Heart left ventricle (tissue), 16 donors: ENCODE measurements around the gene HMSD. TPM values are rescaled to one million over a fixed set of nuclear protein-coding genes. Genes with fewer than 3 reads are reported as not detected.

Experiments
- ATAC-seq, 4 donors: fragments of 200-7000 bp; cut with Tn5 transposase; one replicate each; pipeline ENCODE4 v1.9.1; 2020 to 2022; ENCODE audit warnings: moderate library complexity in 4 of 4, mild to moderate bottlenecking in 3 of 4, moderate number of reproducible peaks in 1 of 4
- DNase-seq, 5 donors: peaks; one replicate each; pipeline ENCODE4 v3.0.0-alpha.2; 2020
- H3K27ac ChIP-seq, 12 donors: fragments of 200-600 bp; sonication (generic) in 4 of 12; one replicate each; pipeline versions ENCODE4 v1.5.0 to v1.8.0; 2016 to 2022; ENCODE audit warnings: mild to moderate bottlenecking in 2 of 12
- H3K27me3 ChIP-seq, 9 donors: fragments of 200-600 bp; sonication (generic) in 2 of 9; one replicate each; pipeline versions ENCODE4 v1.5.1 to v1.8.0; 2016 to 2022; ENCODE audit warnings: mild to moderate bottlenecking in 3 of 9
- H3K36me3 ChIP-seq, 9 donors: fragments of 200-600 bp; sonication (generic) in 2 of 9; one replicate each; pipeline versions ENCODE4 v1.5.0 to v1.8.0; 2018 to 2022; ENCODE audit warnings: mild to moderate bottlenecking in 2 of 9
- H3K4me1 ChIP-seq, 12 donors: fragments of 200-600 bp; sonication (generic) in 4 of 12; one replicate each; pipeline versions ENCODE4 v1.5.0 to v1.8.0; 2016 to 2022; ENCODE audit warnings: mild to moderate bottlenecking in 3 of 12
- H3K4me3 ChIP-seq, 12 donors: fragments of 200-600 bp; sonication (generic) in 4 of 12; one replicate each; pipeline versions ENCODE4 v1.5.0 to v1.8.0; 2017 to 2022; ENCODE audit warnings: mild to moderate bottlenecking in 9 of 12, moderate library complexity in 4 of 12
- H3K9me3 ChIP-seq, 12 donors: fragments of 200-600 bp; sonication (generic) in 4 of 12; one replicate each; pipeline versions ENCODE4 v1.5.0 to v1.8.0; 2016 to 2022; ENCODE audit warnings: mild to moderate bottlenecking in 1 of 12
- CTCF ChIP-seq, 12 donors: fragments of 200-600 bp; sonication (generic) in 4 of 12; IDR thresholded peaks; one replicate each; pipeline versions ENCODE4 v1.5.0 to v1.8.0; 2018 to 2022; ENCODE audit warnings: antibody characterized with exemption in 12 of 12, mild to moderate bottlenecking in 5 of 12
- POLR2A ChIP-seq, 2 donors: fragments of 450-650 bp; IDR thresholded peaks; one replicate each; pipeline ENCODE4 v1.6.1; 2017; ENCODE audit warnings: antibody characterized with exemption in 2 of 2, mild to moderate bottlenecking in 2 of 2, moderate library complexity in 2 of 2
- WGBS, 4 donors: extraction: QIAGEN DNeasy Blood & Tissue Kit in 2 of 4; methylation state at CpG; one replicate each; pipeline versions ENCODE4 v1.1.5 to v1.1.7; 2013 to 2018; 5-methylcytosine and 5-hydroxymethylcytosine counted together
- intact Hi-C, 10 donors: fragments of 100-400 bp; cut with DNase I; formaldehyde crosslinking; loops; one replicate each; pipeline versions ENCODE4 v1.11.1 to v1.14.2; 2022
- polyA plus RNA-seq, 2 donors: library from polyadenylated mRNA; stranded (reverse); fragments of 200-250 nt; gene quantifications; one replicate each; pipeline ENCODE4 v1.2.3, GENCODE V29; 2013
- total RNA-seq, 9 donors: library from RNA; depleted of rRNA in 2 of 9; stranded (reverse); fragments of >200 nt in 2 of 9; fragmentation: NEBNext Ultra II Directional in 3 of 9; extraction: Animal tissue kit (Norgen Biotek cat#: 25700) in 3 of 9; gene quantifications; one replicate each; pipeline versions ENCODE4 v1.1.0 to v1.2.4, GENCODE V29; 2016 to 2023
- donor health status: ischemic (EF 13 %, LVEDD 7.1; RV severe dilation, severe dysfunction).
- donor health status: healthy with polysubstance abuse.
- donor health status: DM: no; HTN: yes; CAD: no.
- donor health status: DM: no; HTN: no; CAD: no.
- donor health status: ischemic (EF 25% LVEDD 6.9; RV normal size, moderate dysfunction).
- donor health status: ischemic (EF 25% LVEDD 5.7; RV mildly dilated, moderate dysfunction).
- donor health status: healthy.
- donor health status: DM: yes; HTN: yes; CAD: no.
- donor health status: ischemic (EF 35%, LVEDD 5.7; RV mildly dilated, moderate dysfunction).
- donor health status: nonischemic (EF 11% LVEDD 7.7; RV severe dilation, severe dysfunction).
- donor health status: DM: yes; HTN: yes; CAD: no.
- donor health status: PGD.
- donor health status: ischemic (EF 29% LVEDD 5.4; RV normal size, mild dysfunction).
- donor health status: nonischemic (EF 23%, LVEDD 6.1; RV moderate dilation, normal function).

Gene HMSD
- total and polyA plus RNA-seq, 11 donors, result 0.33 to 1.3 (median 0.43) TPM; not detected in 8

DNA sequence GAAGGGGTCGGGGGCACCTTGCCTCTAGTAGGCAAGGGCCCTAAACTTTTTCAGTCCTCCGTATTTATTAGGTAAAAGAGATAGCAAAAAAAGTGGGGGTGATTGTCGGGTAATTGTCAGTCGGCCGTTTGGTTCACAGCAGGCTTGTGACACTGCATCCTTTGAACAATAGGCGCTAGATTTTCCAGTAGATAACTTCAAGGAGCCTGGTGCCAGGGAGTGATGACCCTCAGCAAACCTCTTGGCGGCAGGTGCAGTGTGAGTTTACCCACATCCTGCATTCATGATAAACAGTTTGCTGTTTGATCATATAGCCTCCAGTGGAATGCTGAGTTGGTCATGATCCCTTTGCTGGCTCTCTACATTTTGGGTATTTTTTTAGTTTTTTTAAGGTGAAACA, 43.6 kb downstream of the HMSD start:
- intact Hi-C loops, result loop anchor here in 3 of 10 donors (5.0 to 10.0 kb wide), 2 partner anchors 475 to 478 kb away; no protein-coding TSS in a partner anchor
- peaks cover 0 to 13% (median 0%) of the 10 kb centered on the region in 9 donors for H3K36me3 ChIP-seq
- ATAC-seq, result no peak
- no peak for DNase-seq
- H3K27me3 ChIP-seq, result no peaks in the 10 kb centered on the region
- peaks cover 0 to 14% (median 0%) of the 10 kb centered on the region in 12 donors for H3K9me3 ChIP-seq
- no peaks in the 10 kb centered on the region for H3K4me1 ChIP-seq
- 82 to 86% (median 85%) methylated on average over 7 of the region's 7 CpGs for WGBS, 4 donors
- no peak overlapping the region for H3K4me3 ChIP-seq
- TF ChIP-seq CTCF (IDR thresholded peaks at IDR 0.05), result no peak
- no peak for TF ChIP-seq POLR2A (IDR thresholded peaks at IDR 0.05)
- H3K27ac ChIP-seq, result no peak overlapping the region

DNA sequence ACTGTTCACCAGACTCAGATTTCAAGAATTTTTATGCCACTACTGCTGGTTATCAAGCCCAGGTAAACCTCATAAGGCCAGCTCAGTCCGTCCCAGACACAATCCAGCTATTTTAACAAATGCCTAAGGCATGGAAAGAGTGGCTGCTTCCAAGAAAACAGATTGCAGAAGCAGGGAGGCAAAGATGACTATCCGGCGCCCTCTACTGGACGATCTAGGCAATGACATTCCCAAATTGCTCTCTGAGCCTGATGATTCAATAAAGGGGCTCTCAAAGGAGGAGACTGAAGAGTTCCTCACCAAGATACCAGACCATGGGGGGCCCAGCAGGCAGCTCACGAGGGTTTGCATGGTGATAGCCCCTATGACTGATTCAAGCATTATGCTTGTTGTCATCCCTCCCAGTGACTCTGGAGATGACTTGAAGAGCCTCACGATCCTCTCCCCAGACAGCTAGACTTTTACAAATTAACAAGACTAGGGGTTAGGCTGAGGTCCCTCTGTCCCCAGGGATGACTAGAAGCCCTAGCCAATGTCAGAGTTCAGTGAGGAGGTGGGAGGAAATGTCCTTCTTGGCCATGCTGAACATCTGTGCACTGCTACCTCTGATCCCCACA, 45.8 kb downstream of the HMSD start:
- TF ChIP-seq CTCF (IDR thresholded peaks at IDR 0.05) (peak; percentile 77 to 91 (median 82)), POLR2A (IDR thresholded peaks at IDR 0.05) (no peak)
- intact Hi-C loops, result loop anchor here in 4 of 10 donors (5.0 to 10.0 kb wide), 3 partner anchors 33 to 480 kb away; no protein-coding TSS in a partner anchor
- peak in 1 of 5 donors; percentile 44 for DNase-seq
- peaks cover 0 to 14% (median 0%) of the 10 kb centered on the region in 12 donors for H3K9me3 ChIP-seq
- no peak overlapping the region for H3K27ac ChIP-seq
- H3K36me3 ChIP-seq, result no peaks in the 10 kb centered on the region
- no peaks in the 10 kb centered on the region for H3K27me3 ChIP-seq
- peak in 2 of 4 donors; percentile 50 to 52 for ATAC-seq
- no peak overlapping the region for H3K4me3 ChIP-seq
- WGBS, 4 donors, result 17 to 22% (median 20%) methylated on average over 6 of the region's 6 CpGs
- H3K4me1 ChIP-seq, result no peaks in the 10 kb centered on the region

- H3K27me3 ChIP-seq, result peaks cover 0 to 7% (median 0%) of the 10 kb centered on the region in 9 donors
- no peak overlapping the region for H3K27ac ChIP-seq
- no peak for ATAC-seq
- TF ChIP-seq CTCF (IDR thresholded peaks at IDR 0.05) (no peak), POLR2A (IDR thresholded peaks at IDR 0.05) (no peak)
- H3K36me3 ChIP-seq, result no peaks in the 10 kb centered on the region
- DNase-seq, result no peak
- intact Hi-C loops, result loop anchor here in 3 of 10 donors (5.0 to 10.0 kb wide), 2 partner anchors 35 to 482 kb away; no protein-coding TSS in a partner anchor
- 79 to 92% (median 81%) methylated on average over 4 of the region's 4 CpGs for WGBS, 4 donors
- H3K4me3 ChIP-seq, result no peak overlapping the region
- H3K9me3 ChIP-seq, result peaks cover 0 to 14% (median 0%) of the 10 kb centered on the region in 12 donors
- no peaks in the 10 kb centered on the region for H3K4me1 ChIP-seq
Observed at GRCh38 chr18:63997041-63997440, 47.9 kb downstream of the HMSD start.

GRCh38 chr18:63997606-63998005, 48.5 kb downstream of the HMSD start:
- no peak overlapping the region for H3K4me3 ChIP-seq
- peaks cover 0 to 13% (median 0%) of the 10 kb centered on the region in 9 donors for H3K27me3 ChIP-seq
- 68 to 80% (median 72%) methylated on average over 2 of the region's 2 CpGs for WGBS, 4 donors
- H3K9me3 ChIP-seq, result peaks cover 0 to 14% (median 0%) of the 10 kb centered on the region in 12 donors
- H3K36me3 ChIP-seq, result no peaks in the 10 kb centered on the region
- no peak for TF ChIP-seq CTCF (IDR thresholded peaks at IDR 0.05)
- TF ChIP-seq POLR2A (IDR thresholded peaks at IDR 0.05), result no peak
- H3K27ac ChIP-seq, result no peak overlapping the region
- DNase-seq, result no peak
- ATAC-seq, result no peak
- intact Hi-C loops, result loop anchor here in 3 of 10 donors (5.0 to 10.0 kb wide), 2 partner anchors 35 to 483 kb away; no protein-coding TSS in a partner anchor
- H3K4me1 ChIP-seq, result no peaks in the 10 kb centered on the region
